SK-N-SH (cell line): Measurements from ENCODE around the gene CTLA4.

Experiments
- CTCF ChIP-seq: fragments of 200-600 bp; sonication (generic); IDR thresholded peaks from 2 replicates; pipeline ENCODE4 v1.6.1; 2017; ENCODE audit warnings: antibody characterized with exemption, mild to moderate bottlenecking, moderate library complexity
- EZH2phosphoT487 ChIP-seq: fragments of 200-600 bp; sonication (generic); IDR thresholded peaks from 2 replicates; pipeline ENCODE4 v1.6.1; 2017; ENCODE audit warnings: low read depth, mixed run types, mild to moderate bottlenecking, antibody characterized with exemption, moderate library complexity, borderline replicate concordance
- GABPA ChIP-seq: IDR thresholded peaks from 2 replicates; pipeline ENCODE4 v1.4.0; 2012; ENCODE audit warnings: low read depth, mild to moderate bottlenecking
- MAX ChIP-seq: IDR thresholded peaks from 2 replicates; pipeline ENCODE4 v1.4.0; 2012; ENCODE audit warnings: low read depth
- POLR2AphosphoS5 ChIP-seq: IDR thresholded peaks from 2 replicates; pipeline ENCODE4 v1.6.1; 2012; ENCODE audit warnings: low read depth, low read length

GRCh38 chr2:203880557-203881125, 13.1 kb downstream of the CTLA4 start:
- no peak for TF ChIP-seq MAX
- TF ChIP-seq GABPA: no peak
- TF ChIP-seq CTCF: no peak
- TF ChIP-seq EZH2phosphoT487: no peak
- TF ChIP-seq POLR2AphosphoS5: no peak
